GM18870 (cell line): Measurements from ENCODE around the gene RTCB.

Experiments
- ATAC-seq: cut with Tn5 transposase; IDR thresholded peaks from one replicate; pipeline ENCODE4 v1.9.1; 2021; ENCODE audit warnings: moderate library complexity; ENCODE audit not compliant: unreplicated experiment

Gene RTCB

GRCh38 chr22:32340411-32340810, 71.6 kb downstream of the RTCB start:
- ATAC-seq = no peak

GRCh38 chr22:32339190-32340012, 72.6 kb downstream of the RTCB start:
- no peak for ATAC-seq

- ATAC-seq = no peak
These were observed 73.3 kb downstream of the RTCB start for GRCh38 chr22:32338757-32339156.
